Panc1 (cell line): ENCODE results near the gene MRPL20.

Experiments
- CTCF ChIP-seq: fragments of 450-650 bp; IDR thresholded peaks from 2 replicates; pipeline ENCODE4 v1.5.1; 2017; ENCODE audit warnings: mild to moderate bottlenecking
- POLR2AphosphoS5 ChIP-seq: IDR thresholded peaks from 2 replicates; pipeline ENCODE4 v1.6.1; 2012; ENCODE audit warnings: mild to moderate bottlenecking, low read depth, low read length, moderate library complexity

GRCh38 chr1:1393014-1393413 lies 14.1 kb downstream of the MRPL20 start:
- TF ChIP-seq CTCF (no peak), POLR2AphosphoS5 (no peak)
